CD4-positive, alpha-beta T cell treated with Interleukin-4 for 4 hours (primary cell): ENCODE data around the gene CSF2RB.

Experiments used
- DNase-seq: peaks from one replicate; pipeline ENCODE4 v3.0.0-alpha.2; 2020

The CSF2RB gene

DNA sequence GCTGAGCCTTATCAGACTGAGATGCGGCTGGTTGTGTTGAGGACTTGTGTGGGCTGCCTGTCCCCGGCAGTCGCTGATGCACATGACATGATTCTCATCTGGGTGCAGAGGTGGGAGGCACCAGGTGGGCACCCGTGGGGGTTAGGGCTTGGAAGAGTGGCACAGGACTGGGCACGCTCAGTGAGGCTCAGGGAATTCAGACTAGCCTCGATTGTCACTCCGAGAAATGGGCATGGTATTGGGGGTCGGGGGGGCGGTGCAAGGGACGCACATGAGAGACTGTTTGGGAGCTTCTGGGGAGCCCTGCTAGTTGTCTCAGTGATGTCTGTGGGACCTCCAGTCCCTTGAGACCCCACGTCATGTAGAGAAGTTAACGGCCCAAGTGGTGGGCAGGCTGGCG, 25.5 kb downstream of the CSF2RB start:
- DNase-seq, result no peak

- peak; percentile 6 for DNase-seq
Observed at GRCh38 chr22:36940676-36941075, 27.2 kb downstream of the CSF2RB start.

DNA sequence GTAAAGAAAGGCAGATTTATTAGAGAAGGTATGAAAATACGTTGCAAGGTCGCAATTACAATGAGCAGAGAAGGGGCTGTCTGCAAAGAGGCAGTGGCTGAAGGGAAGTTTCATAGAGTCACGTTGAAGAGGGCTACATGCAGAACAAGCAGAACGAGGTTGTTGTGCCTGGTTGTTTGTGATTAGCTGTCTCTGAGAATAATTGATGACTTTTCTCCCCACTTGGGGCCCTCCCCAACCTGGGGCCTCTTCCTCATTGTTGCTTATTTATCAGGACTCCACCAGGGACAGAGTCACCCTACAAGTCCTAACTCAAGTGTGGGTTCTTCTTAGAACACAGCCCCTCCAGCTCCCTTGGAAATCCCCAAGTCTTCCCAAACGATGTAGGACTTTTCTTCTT, 29.1 kb downstream of the CSF2RB start:
- no peak for DNase-seq

DNA sequence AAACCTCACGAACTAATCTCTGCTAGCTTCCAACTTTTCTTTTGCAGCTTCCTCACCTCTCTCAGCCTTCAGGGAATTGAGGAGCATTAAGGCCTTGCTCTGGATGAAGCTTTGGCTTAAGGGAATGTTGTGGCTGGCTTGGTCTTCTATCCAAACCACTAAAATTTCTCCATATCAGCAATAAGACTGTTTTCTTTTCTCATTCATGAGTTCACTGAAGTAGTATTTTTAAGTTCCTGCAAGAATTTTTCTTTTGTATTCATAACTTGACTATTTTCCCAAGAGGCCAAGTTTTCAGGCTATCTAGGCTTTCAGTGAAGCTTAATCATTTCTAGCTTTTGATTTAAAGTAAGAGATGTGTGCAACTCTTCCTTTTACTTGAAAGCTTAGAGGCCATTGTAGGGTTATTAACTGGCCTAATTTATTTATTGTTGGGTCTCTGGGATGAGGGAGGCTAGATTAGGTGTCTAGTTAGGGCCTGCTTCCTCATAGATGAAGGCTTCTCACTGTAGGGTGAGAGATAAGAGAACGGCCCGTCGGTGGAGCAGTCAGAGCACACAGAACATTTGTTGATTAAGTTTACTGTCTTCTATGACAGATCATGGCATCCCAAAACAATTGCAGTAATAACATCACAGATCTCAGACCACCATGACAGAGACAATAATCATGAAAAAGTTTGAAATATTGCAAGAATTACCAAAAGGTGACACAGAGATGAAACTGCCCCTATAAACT, 33.2 kb downstream of the CSF2RB start:
- DNase-seq, result no peak

- no peak for DNase-seq
Observed at GRCh38 chr22:36948273-36949225, 35.1 kb downstream of the CSF2RB start.

GRCh38 chr22:36950797-36951590, 37.6 kb downstream of the CSF2RB start:
- no peak for DNase-seq

DNA sequence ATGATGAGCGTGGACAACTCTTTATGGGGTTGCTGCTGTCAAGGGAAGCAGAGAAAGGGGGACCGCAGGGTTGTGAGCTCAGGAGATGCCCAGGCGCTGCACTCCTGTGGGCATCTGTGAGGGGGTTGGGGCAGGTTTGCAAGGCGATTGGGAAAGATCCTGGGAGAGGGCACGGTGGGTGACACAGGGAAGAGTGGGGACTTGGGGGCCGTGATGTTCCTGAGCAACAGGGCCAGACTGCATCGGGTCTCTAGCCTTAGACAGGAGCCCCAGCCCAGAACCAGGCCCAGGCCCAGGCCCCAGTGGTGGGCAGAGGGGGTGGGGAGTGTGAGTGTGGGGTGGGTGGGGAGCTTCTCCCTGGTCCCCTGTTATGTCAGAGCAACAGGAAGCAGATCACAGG, 38.3 kb downstream of the CSF2RB start:
- no peak for DNase-seq

DNA sequence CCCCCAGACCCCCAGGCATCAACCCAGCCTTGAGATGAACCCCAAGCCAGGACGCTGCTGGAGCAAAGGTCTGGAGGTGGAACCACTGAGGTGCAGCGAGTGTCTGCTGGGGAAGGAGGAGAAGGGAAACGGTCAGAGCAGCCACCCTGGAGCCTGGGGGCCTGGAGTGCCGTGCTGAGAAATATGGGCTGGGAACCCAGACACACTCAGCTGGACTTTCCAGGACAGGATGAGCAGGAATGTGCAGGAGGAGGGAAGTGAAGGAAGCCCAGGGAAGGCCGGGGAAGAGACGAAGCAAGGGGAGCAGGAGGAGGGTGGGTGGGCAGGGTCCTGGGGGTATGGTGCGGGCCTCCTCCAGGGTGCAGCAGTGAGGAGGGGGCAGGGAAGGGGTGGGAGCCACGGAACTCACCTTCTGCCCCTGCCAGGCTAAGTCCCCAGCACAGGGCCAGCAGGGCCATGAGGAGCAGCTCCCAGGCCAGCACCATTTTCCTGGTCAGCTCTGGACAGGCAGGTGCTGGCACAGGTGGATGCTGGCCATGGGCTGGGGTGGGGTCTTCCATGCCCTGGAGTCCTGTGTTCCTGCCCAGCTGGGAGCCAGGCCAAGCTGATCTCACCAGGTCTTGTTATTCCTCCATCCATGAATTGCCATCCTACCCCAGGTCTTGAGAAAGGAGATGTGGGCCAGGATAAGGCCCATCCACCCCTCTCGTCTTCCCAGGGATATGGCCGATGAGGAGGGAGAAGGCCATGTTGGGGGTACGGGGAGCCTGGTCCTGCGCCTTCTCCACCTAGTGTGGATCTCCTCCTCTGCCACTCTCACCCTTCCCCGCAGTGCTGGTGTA, 40.0 kb downstream of the CSF2RB start:
- no peak for DNase-seq

- DNase-seq, result no peak
Observed at GRCh38 chr22:36954251-36955014, 41.0 kb downstream of the CSF2RB start.

GRCh38 chr22:36955691-36956090, 42.3 kb downstream of the CSF2RB start:
- no peak for DNase-seq

GRCh38 chr22:36958366-36958765, 44.9 kb downstream of the CSF2RB start:
- DNase-seq, result no peak

DNA sequence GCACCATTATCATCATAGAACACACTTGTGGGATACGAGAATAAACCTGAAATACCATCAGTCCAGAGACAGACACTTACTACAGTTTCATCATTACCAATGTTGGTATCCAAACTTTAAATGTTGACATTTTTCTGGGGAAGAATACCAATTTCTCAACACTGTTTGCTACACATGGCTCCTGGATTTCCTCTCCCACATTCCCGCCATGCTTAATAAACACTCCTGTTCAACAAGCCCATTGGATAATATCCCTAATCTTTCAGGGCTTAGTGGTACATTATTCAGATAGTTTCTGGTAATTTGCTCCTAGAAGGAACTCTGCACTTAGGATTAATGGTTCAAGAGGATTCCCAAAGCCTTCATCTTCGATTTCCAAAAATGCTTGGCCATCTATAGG, 48.2 kb downstream of the CSF2RB start:
- DNase-seq, result no peak

DNA sequence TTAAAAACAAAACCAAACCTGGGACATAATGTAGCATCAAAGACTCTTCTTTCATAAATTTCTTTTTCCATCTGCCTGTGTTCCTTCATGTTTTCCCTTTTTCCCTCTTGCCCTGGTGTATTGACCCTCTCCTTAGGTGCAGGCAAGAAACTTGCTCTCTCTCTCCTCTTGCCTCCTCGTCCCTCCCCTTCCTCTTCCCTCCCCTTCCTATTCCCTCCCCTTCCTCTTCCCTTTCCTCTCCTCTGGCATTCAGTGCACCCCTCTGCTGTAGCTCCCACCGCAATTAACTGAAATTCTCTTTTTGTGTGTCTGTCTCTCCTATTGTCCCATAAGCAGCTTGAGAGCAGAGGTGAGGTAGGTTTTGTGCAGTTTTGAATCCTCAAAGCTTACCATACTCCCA, 49.9 kb downstream of the CSF2RB start:
- no peak for DNase-seq

DNA sequence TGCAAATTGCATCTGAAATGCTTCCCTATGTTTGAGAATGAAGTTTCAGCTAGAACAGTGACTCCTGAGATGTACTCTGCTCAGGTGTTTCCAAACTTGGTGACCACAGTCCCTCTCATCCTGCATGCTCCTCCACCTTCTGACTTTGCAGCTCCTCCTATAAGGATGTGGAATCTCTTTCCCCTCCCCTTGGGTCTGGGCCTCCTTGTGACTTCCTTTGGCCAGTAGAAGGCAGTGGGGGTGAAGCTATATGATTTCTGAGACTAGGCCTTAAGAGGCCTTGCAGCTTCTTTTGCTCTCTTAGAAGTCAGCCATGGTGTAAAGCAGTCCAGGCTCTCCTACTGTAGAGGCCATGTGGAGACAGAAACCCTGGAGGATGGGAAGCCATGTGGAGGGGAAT, 50.7 kb downstream of the CSF2RB start:
- no peak for DNase-seq

DNA sequence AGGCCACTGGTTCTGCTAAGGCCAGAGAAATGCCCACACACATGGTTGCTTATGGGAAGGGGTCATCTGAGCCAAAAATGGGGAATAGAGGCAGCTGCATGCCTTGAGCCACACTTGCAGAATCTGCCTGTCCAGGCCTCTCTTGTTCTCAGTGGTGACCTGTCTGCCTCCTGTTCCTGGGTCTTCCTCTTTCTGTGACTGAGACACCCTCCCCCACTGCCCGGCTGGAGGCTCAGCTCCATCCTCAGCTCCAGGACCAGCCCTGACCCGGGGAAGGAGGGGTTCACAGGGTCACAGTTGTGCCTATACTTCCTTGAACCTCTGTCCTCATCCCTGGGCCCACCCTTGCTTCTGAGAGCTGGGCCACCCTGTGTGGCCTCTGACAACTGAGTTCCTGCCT, 52.3 kb downstream of the CSF2RB start:
- no peak for DNase-seq

- DNase-seq, result no peak
Observed at GRCh38 chr22:36966851-36967540, 53.6 kb downstream of the CSF2RB start.

DNA sequence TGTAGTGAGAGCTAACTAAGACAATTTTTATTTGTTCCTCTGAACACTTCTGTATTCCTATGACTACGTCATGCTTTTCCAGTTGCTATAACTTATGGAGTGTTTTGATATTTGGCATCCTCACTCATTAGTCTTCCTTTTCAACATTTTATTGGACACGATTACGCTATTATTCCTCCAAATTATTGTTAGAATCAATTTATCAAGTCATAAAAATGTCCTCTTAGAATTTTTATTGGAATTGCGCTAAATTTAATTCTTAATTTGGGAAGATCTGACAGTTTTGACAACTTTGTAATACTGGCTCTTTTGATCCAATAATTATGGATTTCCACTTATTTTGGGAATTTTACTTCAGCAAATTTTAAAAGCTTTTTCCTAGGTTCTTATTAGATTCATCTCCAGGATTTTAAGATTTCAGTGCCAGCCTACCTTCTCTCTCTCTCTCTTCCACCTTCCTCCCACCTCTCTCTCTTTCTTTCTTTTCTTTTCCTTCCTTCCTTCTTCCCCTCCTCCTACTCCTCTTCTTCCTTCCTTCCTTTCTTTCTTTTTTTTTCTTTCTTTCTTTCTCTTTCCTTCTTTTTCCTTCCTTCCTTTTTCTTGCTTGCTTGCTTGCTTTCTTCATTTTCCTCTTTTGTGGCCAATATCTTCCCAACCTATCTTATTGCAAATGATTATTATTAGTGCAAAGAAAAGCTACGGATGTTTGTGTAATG, 55.0 kb downstream of the CSF2RB start:
- DNase-seq, result no peak

DNA sequence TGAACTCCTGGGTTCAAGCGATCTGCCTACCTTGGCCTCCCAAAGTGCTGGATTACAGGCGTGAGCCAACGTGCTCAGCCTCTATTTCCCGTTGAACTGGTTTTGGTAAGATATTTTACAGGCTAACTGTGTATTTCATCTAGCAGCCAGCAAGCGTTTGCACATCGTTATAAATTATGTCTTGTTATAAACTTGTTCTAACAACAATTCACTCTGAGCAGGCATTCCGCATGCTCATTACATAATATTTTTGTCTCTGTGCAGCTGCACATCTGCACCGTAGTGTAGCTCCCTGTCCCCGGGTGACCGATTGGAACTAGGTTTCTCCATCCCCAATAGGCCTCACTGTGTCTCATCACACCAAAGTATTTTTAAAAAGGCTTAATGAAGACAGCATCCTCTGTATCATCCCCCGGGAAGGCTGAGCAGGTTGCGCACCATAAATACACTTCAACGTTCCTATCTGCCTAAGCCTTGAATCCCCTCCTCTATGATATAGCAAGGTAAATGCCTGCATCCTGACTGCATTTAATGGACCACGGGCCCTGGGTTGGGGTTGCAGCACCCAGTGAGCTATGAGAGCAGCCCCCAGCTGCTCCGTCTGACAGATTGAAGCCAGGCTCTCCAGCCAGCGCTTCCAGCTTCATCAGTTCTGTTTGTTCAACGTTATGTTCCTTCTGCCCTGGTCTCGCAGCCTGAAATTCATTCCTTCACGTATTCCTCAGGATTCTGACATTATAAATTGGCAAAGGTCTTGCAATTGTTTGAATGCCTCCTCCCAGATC, 58.1 kb downstream of the CSF2RB start:
- DNase-seq, result no peak

GRCh38 chr22:36976606-36977005, 63.2 kb downstream of the CSF2RB start:
- no peak for DNase-seq
